Mucosa of descending colon (tissue), 3 donors: Measurements from ENCODE around the gene MPP1. TPM values are rescaled to one million over a fixed set of nuclear protein-coding genes. Genes with fewer than 3 reads are reported as not detected.

Experiments
- ATAC-seq: fragments of 200-7000 bp; cut with Tn5 transposase; one replicate; pipeline ENCODE4 v1.9.1; 2020; ENCODE audit warnings: mild to moderate bottlenecking, moderate library complexity
- DNase-seq, 3 donors: peaks; one replicate each; pipeline ENCODE4 v3.0.0-alpha.2; 2020
- H3K36me3 ChIP-seq: fragments of 200-600 bp; one replicate; pipeline ENCODE4 v1.8.0; 2021; ENCODE audit warnings: low read depth, mild to moderate bottlenecking
- H3K4me1 ChIP-seq: fragments of 200-600 bp; one replicate; pipeline ENCODE4 v1.8.0; 2021; ENCODE audit warnings: low read depth, mild to moderate bottlenecking
- H3K4me3 ChIP-seq: fragments of 200-600 bp; one replicate; pipeline ENCODE4 v1.8.0; 2021; ENCODE audit warnings: mild to moderate bottlenecking
- H3K9me3 ChIP-seq: fragments of 200-600 bp; one replicate; pipeline ENCODE4 v1.8.0; 2021; ENCODE audit warnings: mild to moderate bottlenecking
- CTCF ChIP-seq: fragments of 200-600 bp; IDR thresholded peaks from one replicate; pipeline ENCODE4 v1.8.0; 2022; ENCODE audit warnings: antibody characterized with exemption, mild to moderate bottlenecking
- intact Hi-C, 2 donors: fragments of 100-400 bp; cut with DNase I in 1 of 2; cut with micrococcal nuclease in 1 of 2; formaldehyde crosslinking; loops; one replicate each; pipeline versions ENCODE4 v1.11.0 to v1.11.1; 2022; cut with DNase I, micrococcal nuclease
- total RNA-seq, 3 donors: library from RNA; stranded (reverse); fragmentation: NEBNext Ultra II Directional in 2 of 3; extraction: Animal tissue kit (Norgen Biotek cat#: 25700) in 2 of 3; gene quantifications; one replicate each; pipeline versions ENCODE4 v1.2.1 to v1.2.4, GENCODE V29; 2021 to 2023
- donor health status: DM: no; HTN: no; CAD: no; lungs with moderate emphysema.
- donor health status: DM: no; HTN: no; CAD: no.
- donor health status: DM: no; HTN: yes; CAD: no.

MPP1 gene
- total RNA-seq, 3 donors from 2014 or later: 28.9 to 38.5 (median 37.3) TPM

GRCh38 chrX:154815274-154815818 lies 10.1 kb upstream of the MPP1 start:
- TF ChIP-seq CTCF: no peak
- H3K9me3 ChIP-seq: no peaks in the 10 kb centered on the region
- H3K4me1 ChIP-seq: no peaks in the 10 kb centered on the region
- no peaks in the 10 kb centered on the region for H3K36me3 ChIP-seq
- no peak overlapping the region for H3K4me3 ChIP-seq
- intact Hi-C loops: no loop called here
- ATAC-seq (no peak), DNase-seq (no peak)

- no peak for TF ChIP-seq CTCF
- no peak overlapping the region for H3K4me3 ChIP-seq
- no peaks in the 10 kb centered on the region for H3K4me1 ChIP-seq
- intact Hi-C loops: no loop called here
- H3K9me3 ChIP-seq: no peaks in the 10 kb centered on the region
- H3K36me3 ChIP-seq: no peaks in the 10 kb centered on the region
- DNase-seq (no peak), ATAC-seq (no peak)
Measured at GRCh38 chrX:154813801-154814200, 8.5 kb upstream of the MPP1 start.

GRCh38 chrX:154812341-154813101 lies 7.2 kb upstream of the MPP1 start:
- no peak overlapping the region for H3K4me3 ChIP-seq
- H3K4me1 ChIP-seq: no peaks in the 10 kb centered on the region
- intact Hi-C loops: no loop called here
- no peaks in the 10 kb centered on the region for H3K9me3 ChIP-seq
- no peak for DNase-seq
- no peak for TF ChIP-seq CTCF
- ATAC-seq: no peak
- no peaks in the 10 kb centered on the region for H3K36me3 ChIP-seq

- no peak overlapping the region for H3K4me3 ChIP-seq
- H3K9me3 ChIP-seq: no peaks in the 10 kb centered on the region
- ATAC-seq (no peak), DNase-seq (no peak)
- H3K4me1 ChIP-seq: peaks cover 4% of the 10 kb centered on the region
- TF ChIP-seq CTCF: no peak
- no peaks in the 10 kb centered on the region for H3K36me3 ChIP-seq
- intact Hi-C loops: no loop called here
Measured at GRCh38 chrX:154809939-154810665, 4.8 kb upstream of the MPP1 start.

GRCh38 chrX:154806837-154807501 lies 1.7 kb upstream of the MPP1 start:
- ATAC-seq (no peak), DNase-seq (no peak)
- TF ChIP-seq CTCF: no peak
- intact Hi-C loops: no loop called here
- Histone ChIP-seq H3K4me1 (peaks cover 4% of the 10 kb centered on the region), H3K9me3 (no peaks in the 10 kb centered on the region), H3K4me3 (no peak overlapping the region), H3K36me3 (no peaks in the 10 kb centered on the region)
